Stimulated activated effector memory CD8-positive, alpha-beta T cell treated with anti-CD3 and anti-CD28 coated beads, Interleukin-12 subunit alpha, Interleukin-12 subunit beta, amount 100 ng/mL, for 72 hours (primary cell): Measurements from ENCODE around the gene PIH1D1.
A peak's percentile ranks its signal among the peaks of the same experiment; 100 is the strongest.

ENCODE experiments used
- ATAC-seq: fragments of 150-1000 bp; cut with Tn5 transposase; 2 replicates; pipeline ENCODE4 v1.10.0; 2021
- DNase-seq, 2 donors: peaks; one replicate each; pipeline ENCODE4 v3.0.0; 2021 to 2022; ENCODE audit warnings: low spot score in 2 of 2
- H3K27ac Mint-ChIP-seq: one replicate; pipeline ENCODE4 v1.8.0; 2022; ENCODE audit warnings: mild to moderate bottlenecking, mixed read lengths
- H3K36me3 Mint-ChIP-seq: one replicate; pipeline ENCODE4 v1.8.0; 2022; ENCODE audit warnings: mild to moderate bottlenecking, mixed read lengths
- H3K4me1 Mint-ChIP-seq: one replicate; pipeline ENCODE4 v1.8.0; 2022; ENCODE audit warnings: mixed read lengths
- H3K4me3 Mint-ChIP-seq: one replicate; pipeline ENCODE4 v1.8.0; 2022; ENCODE audit warnings: mild to moderate bottlenecking, mixed read lengths
- H3K9me3 Mint-ChIP-seq: one replicate; pipeline ENCODE4 v1.8.0; 2022; ENCODE audit warnings: mixed read lengths

PIH1D1 gene

GRCh38 chr19:49409441-49410029, 42.1 kb downstream of the PIH1D1 start:
- no peaks in the 10 kb centered on the region for H3K9me3 Mint-ChIP-seq
- peaks cover 41% of the 10 kb centered on the region for H3K4me1 Mint-ChIP-seq
- DNase-seq (no peak), ATAC-seq (peak; percentile 63)
- H3K27ac Mint-ChIP-seq = peak overlapping the region; percentile 86
- no peaks in the 10 kb centered on the region for H3K36me3 Mint-ChIP-seq
- peak overlapping the region; percentile 41 for H3K4me3 Mint-ChIP-seq

GRCh38 chr19:49408816-49409440, 42.7 kb downstream of the PIH1D1 start:
- Mint-ChIP-seq H3K4me3 (peak overlapping the region; percentile 41), H3K27ac (peak overlapping the region; percentile 86), H3K9me3 (no peaks in the 10 kb centered on the region), H3K4me1 (peaks cover 41% of the 10 kb centered on the region), H3K36me3 (no peaks in the 10 kb centered on the region)
- DNase-seq (no peak), ATAC-seq (no peak)

- ATAC-seq (peak; percentile 31), DNase-seq (no peak)
- Mint-ChIP-seq H3K4me1 (peaks cover 41% of the 10 kb centered on the region), H3K36me3 (no peaks in the 10 kb centered on the region), H3K9me3 (no peaks in the 10 kb centered on the region), H3K4me3 (no peak overlapping the region), H3K27ac (no peak overlapping the region)
Measured at GRCh38 chr19:49407482-49408015, 44.1 kb downstream of the PIH1D1 start.

- no peak overlapping the region for H3K4me3 Mint-ChIP-seq
- peaks cover 37% of the 10 kb centered on the region for H3K4me1 Mint-ChIP-seq
- H3K27ac Mint-ChIP-seq = no peak overlapping the region
- ATAC-seq (no peak), DNase-seq (no peak)
- no peaks in the 10 kb centered on the region for H3K36me3 Mint-ChIP-seq
- no peaks in the 10 kb centered on the region for H3K9me3 Mint-ChIP-seq
Measured at GRCh38 chr19:49407079-49407478, 44.5 kb downstream of the PIH1D1 start.

- no peak overlapping the region for H3K4me3 Mint-ChIP-seq
- no peaks in the 10 kb centered on the region for H3K9me3 Mint-ChIP-seq
- ATAC-seq (no peak), DNase-seq (no peak)
- H3K36me3 Mint-ChIP-seq = no peaks in the 10 kb centered on the region
- H3K27ac Mint-ChIP-seq = no peak overlapping the region
- peaks cover 13% of the 10 kb centered on the region for H3K4me1 Mint-ChIP-seq
Measured at GRCh38 chr19:49403404-49404187, 48.0 kb downstream of the PIH1D1 start.

GRCh38 chr19:49400029-49400428, 51.6 kb downstream of the PIH1D1 start:
- ATAC-seq (no peak), DNase-seq (no peak)
- Mint-ChIP-seq H3K9me3 (no peaks in the 10 kb centered on the region), H3K4me3 (no peak overlapping the region), H3K36me3 (no peaks in the 10 kb centered on the region), H3K4me1 (peaks cover 6% of the 10 kb centered on the region), H3K27ac (no peak overlapping the region)

GRCh38 chr19:49398931-49399330, 52.7 kb downstream of the PIH1D1 start:
- no peaks in the 10 kb centered on the region for H3K9me3 Mint-ChIP-seq
- ATAC-seq (no peak), DNase-seq (no peak)
- peaks cover 6% of the 10 kb centered on the region for H3K4me1 Mint-ChIP-seq
- peak overlapping the region; percentile 3 for H3K27ac Mint-ChIP-seq
- no peaks in the 10 kb centered on the region for H3K36me3 Mint-ChIP-seq
- no peak overlapping the region for H3K4me3 Mint-ChIP-seq

- Mint-ChIP-seq H3K36me3 (no peaks in the 10 kb centered on the region), H3K9me3 (no peaks in the 10 kb centered on the region), H3K27ac (peak overlapping the region; percentile 3), H3K4me1 (peaks cover 6% of the 10 kb centered on the region), H3K4me3 (no peak overlapping the region)
- DNase-seq (no peak), ATAC-seq (no peak)
Measured at GRCh38 chr19:49398001-49398615, 53.5 kb downstream of the PIH1D1 start.

- H3K4me3 Mint-ChIP-seq = no peak overlapping the region
- H3K9me3 Mint-ChIP-seq = no peaks in the 10 kb centered on the region
- ATAC-seq = no peak
- peak overlapping the region; percentile 29 for H3K27ac Mint-ChIP-seq
- H3K4me1 Mint-ChIP-seq = peaks cover 11% of the 10 kb centered on the region
- no peak for DNase-seq
- no peaks in the 10 kb centered on the region for H3K36me3 Mint-ChIP-seq
Measured at GRCh38 chr19:49396738-49397505, 54.7 kb downstream of the PIH1D1 start.
